IMR-90 (cell line): ENCODE measurements around the gene ERGIC1. TPM values are rescaled to one million over a fixed set of nuclear protein-coding genes. Genes with fewer than 3 reads are reported as not detected.

Experiments
- ATAC-seq: fragments of 200-7000 bp; cut with Tn5 transposase; 2 replicates; pipeline ENCODE4 v1.9.1; 2020; ENCODE audit warnings: low read depth, mild to moderate bottlenecking, moderate library complexity
- BruUV-seq: library from RNA; stranded (reverse); fragments of 400-500 nt; replicated peaks from 2 replicates; lab custom pipeline; 2021; lab: Mats Ljungman, UMichigan
- CTCF ChIA-PET: fragments of 300-600 bp; formaldehyde crosslinking; extraction: SDS; loops from one replicate; lab custom pipeline; 2021; ENCODE audit warnings: antibody characterized with exemption; lab: Yijun Ruan, JAX
- POLR2A ChIA-PET: fragments of 300-600 bp; sonication (Branson Sonifier 250); formaldehyde crosslinking; loops from one replicate; lab custom pipeline; 2022; ENCODE audit warnings: antibody characterized with exemption; ENCODE audit not compliant: unreplicated experiment; lab: Charles Lee
- DNase-seq: peaks from one replicate; pipeline ENCODE4 v3.0.0; 2013
- H2AFZ ChIP-seq: replicated peaks from 2 replicates; pipeline ENCODE3; 2013; ENCODE audit warnings: low read length, mild to moderate bottlenecking; ENCODE audit not compliant: poor library complexity
- H2AK5ac ChIP-seq: 2 replicates; pipeline ENCODE4 v1.6.1; 2013; ENCODE audit warnings: low read depth, low read length, inconsistent platforms
- H2AK9ac ChIP-seq: replicated peaks from 2 replicates; pipeline ENCODE3; 2013; ENCODE audit warnings: mild to moderate bottlenecking, low read depth, low read length, moderate library complexity; ENCODE audit not compliant: poor library complexity
- H2BK120ac ChIP-seq: 2 replicates; pipeline ENCODE4 v1.6.1; 2013; ENCODE audit warnings: low read depth, low read length, inconsistent platforms
- H2BK15ac ChIP-seq: 3 replicates; pipeline ENCODE4 v1.6.1; 2013; ENCODE audit warnings: low read depth, low read length, inconsistent platforms
- H2BK20ac ChIP-seq: 2 replicates; pipeline ENCODE4 v1.6.1; 2013; ENCODE audit warnings: low read depth, mild to moderate bottlenecking, inconsistent platforms, low read length, moderate library complexity
- H2BK5ac ChIP-seq: 2 replicates; pipeline ENCODE4 v1.6.1; 2013; ENCODE audit warnings: mild to moderate bottlenecking, low read depth, low read length, inconsistent platforms; ENCODE audit not compliant: poor library complexity, severe bottlenecking
- H3K14ac ChIP-seq: replicated peaks from 2 replicates; pipeline ENCODE4 v1.6.1; 2013; ENCODE audit warnings: low read depth, low read length, inconsistent platforms
- H3K18ac ChIP-seq: 2 replicates; pipeline ENCODE4 v1.6.1; 2013; ENCODE audit warnings: low read depth, low read length, control low read depth
- H3K23ac ChIP-seq: 2 replicates; pipeline ENCODE4 v1.6.1; 2013; ENCODE audit warnings: low read depth, low read length, inconsistent platforms
- H3K27ac ChIP-seq: 2 replicates; pipeline ENCODE4 v1.5.1; 2013; ENCODE audit warnings: mild to moderate bottlenecking, control low read depth, low read length; ENCODE audit not compliant: insufficient read depth
- H3K27me3 ChIP-seq: 2 replicates; pipeline ENCODE4 v1.6.1; 2013; ENCODE audit warnings: low read length; ENCODE audit not compliant: control insufficient read depth, insufficient read depth
- H3K36me3 ChIP-seq: 2 replicates; pipeline ENCODE4 v1.6.1; 2013; ENCODE audit warnings: low read length, mixed read lengths; ENCODE audit not compliant: control insufficient read depth, insufficient read depth
- H3K4ac ChIP-seq: 2 replicates; pipeline ENCODE4 v1.6.1; 2013; ENCODE audit warnings: low read depth, low read length, inconsistent platforms
- H3K4me1 ChIP-seq: 2 replicates; pipeline ENCODE4 v1.6.1; 2013; ENCODE audit warnings: low read length, mixed read lengths; ENCODE audit not compliant: control insufficient read depth, insufficient read depth
- H3K4me2 ChIP-seq: 2 replicates; pipeline ENCODE4 v1.6.1; 2013; ENCODE audit warnings: low read depth, mild to moderate bottlenecking, control low read depth, low read length, moderate library complexity
- H3K4me3 ChIP-seq: 2 replicates; pipeline ENCODE4 v1.5.1; 2013; ENCODE audit warnings: low read depth, mild to moderate bottlenecking, control low read depth, low read length, moderate library complexity; ENCODE audit not compliant: insufficient read depth
- H3K56ac ChIP-seq: 2 replicates; pipeline ENCODE4 v1.6.1; 2013; ENCODE audit warnings: low read length, inconsistent platforms; ENCODE audit not compliant: insufficient read depth; ENCODE audit errors: extremely low read depth
- H3K79me1 ChIP-seq, 2 experiments: 2 replicates each; pipeline ENCODE4 v1.6.1; 2013; ENCODE audit warnings: low read length in 2 of 2, inconsistent platforms in 1 of 2, low read depth in 1 of 2
- H3K9ac ChIP-seq: 2 replicates; pipeline ENCODE4 v1.6.1; 2013; ENCODE audit warnings: low read depth, low read length, control low read depth
- H3K9me1 ChIP-seq: 2 replicates; pipeline ENCODE4 v1.6.1; 2013; ENCODE audit warnings: low read length, inconsistent platforms; ENCODE audit not compliant: insufficient read depth
- H3K9me3 ChIP-seq: 2 replicates; pipeline ENCODE4 v1.6.1; 2013; ENCODE audit warnings: low read length; ENCODE audit not compliant: control insufficient read depth, insufficient read depth
- H4K20me1 ChIP-seq: 2 replicates; pipeline ENCODE4 v1.6.1; 2013; ENCODE audit warnings: low read length, inconsistent platforms; ENCODE audit not compliant: insufficient read depth
- H4K5ac ChIP-seq: 2 replicates; pipeline ENCODE4 v1.6.1; 2013; ENCODE audit warnings: mild to moderate bottlenecking, low read depth, low read length, control low read depth
- H4K8ac ChIP-seq, 2 experiments: 2 replicates each; pipeline ENCODE4 v1.6.1; 2013; ENCODE audit warnings: low read depth in 2 of 2, low read length in 2 of 2, control low read depth in 1 of 2, inconsistent platforms in 1 of 2
- H4K91ac ChIP-seq: 2 replicates; pipeline ENCODE4 v1.6.1; 2013; ENCODE audit warnings: low read depth, low read length, inconsistent platforms; ENCODE audit not compliant: insufficient read depth
- BHLHE40 ChIP-seq: fragments of 150-350 bp; IDR thresholded peaks from 2 replicates; pipeline ENCODE4 v1.6.1; 2016; ENCODE audit warnings: mild to moderate bottlenecking, low read depth, low read length
- CEBPB ChIP-seq: IDR thresholded peaks from 2 replicates; pipeline ENCODE4 v1.6.1; 2012; ENCODE audit warnings: low read depth, low read length, improper control_type of control experiment
- CHD1 ChIP-seq: IDR thresholded peaks from 2 replicates; pipeline ENCODE4 v1.6.1; 2012; ENCODE audit warnings: low read depth, low read length, improper control_type of control experiment
- CTCF ChIP-seq: conservative IDR thresholded peaks from 2 replicates; pipeline ENCODE4 v1.5.1; 2012; ENCODE audit warnings: mild to moderate bottlenecking, low read depth, low read length, improper control_type of control experiment
- FOS ChIP-seq: fragments of 150-350 bp; IDR thresholded peaks from 2 replicates; pipeline ENCODE4 v1.6.1; 2016; ENCODE audit warnings: low read depth, low read length
- MAFK ChIP-seq: IDR thresholded peaks from 2 replicates; pipeline ENCODE4 v1.6.1; 2012; ENCODE audit warnings: low read depth, low read length, improper control_type of control experiment
- MAZ ChIP-seq: IDR thresholded peaks from 2 replicates; pipeline ENCODE4 v1.6.1; 2012; ENCODE audit warnings: low read depth, mild to moderate bottlenecking, low read length, improper control_type of control experiment, moderate library complexity, borderline replicate concordance
- MXI1 ChIP-seq: IDR thresholded peaks from 2 replicates; pipeline ENCODE4 v1.6.1; 2012; ENCODE audit warnings: low read depth, mild to moderate bottlenecking, low read length, moderate library complexity, borderline replicate concordance
- NFE2L2 ChIP-seq: fragments of 150-350 bp; IDR thresholded peaks from 2 replicates; pipeline ENCODE4 v1.6.1; 2016; ENCODE audit warnings: low read depth, mild to moderate bottlenecking, low read length
- POLR2A ChIP-seq: IDR thresholded peaks from 2 replicates; pipeline ENCODE4 v1.6.1; 2012; ENCODE audit warnings: mild to moderate bottlenecking, low read depth, low read length
- RAD21 ChIP-seq: IDR thresholded peaks from 2 replicates; pipeline ENCODE4 v1.6.1; 2012; ENCODE audit warnings: low read length, improper control_type of control experiment
- RCOR1 ChIP-seq: IDR thresholded peaks from 2 replicates; pipeline ENCODE4 v1.6.1; 2012; ENCODE audit warnings: mild to moderate bottlenecking, low read length, improper control_type of control experiment; ENCODE audit not compliant: insufficient replicate concordance
- RFX5 ChIP-seq: IDR thresholded peaks from 2 replicates; pipeline ENCODE4 v1.8.0; 2012; ENCODE audit warnings: low read depth, mild to moderate bottlenecking, low read length, moderate library complexity
- SMC3 ChIP-seq: fragments of 150-350 bp; IDR thresholded peaks from 2 replicates; pipeline ENCODE4 v1.6.1; 2016; ENCODE audit warnings: low read depth, mild to moderate bottlenecking, antibody characterized with exemption, low read length, moderate library complexity
- WGBS, 2 experiments: methylation state at CpG; one replicate each; pipeline versions ENCODE4 v1.1.5 to v1.1.7; 2013; ENCODE audit warnings: missing lambda C conversion rate in 2 of 2; ENCODE audit not compliant: insufficient read length in 1 of 2; ENCODE audit errors: extremely low coverage in 2 of 2; 5-methylcytosine and 5-hydroxymethylcytosine counted together
- dilution Hi-C: fragments of 300-500 bp; cut with HindIII; formaldehyde crosslinking; loops from one replicate; pipeline ENCODE4 v1.14.3; 2018; ENCODE audit warnings: low sequenced_read_pairs; ENCODE audit not compliant: unreplicated experiment
- in situ Hi-C: fragments of 300-500 bp; cut with MboI; formaldehyde crosslinking; loops from 3 replicates; pipeline ENCODE4 v1.14.3; 2019; ENCODE audit warnings: low sequenced_read_pairs, inconsistent platforms, mixed read lengths
- intact Hi-C: fragments of 100-400 bp; cut with micrococcal nuclease; formaldehyde crosslinking; loops from 2 replicates; pipeline ENCODE4 v1.10.0; 2022
- polyA plus RNA-seq, 3 experiments: library from polyadenylated mRNA; depleted of rRNA; stranded (reverse); fragments of >200 nt; gene quantifications; 2 replicates each; pipeline ENCODE4 v1.2.3, GENCODE V29; 2012; ENCODE audit warnings: low replicate concordance in 1 of 3
- total RNA-seq: library from RNA; depleted of rRNA; stranded (reverse); fragments of >200 nt; gene quantifications from 2 replicates; pipeline ENCODE4 v1.2.3, GENCODE V29; 2012
- TF ChIP-seq, protein P1 (sequence below): fragments of 150-350 bp; IDR thresholded peaks from 2 replicates; pipeline ENCODE4 v1.6.1; 2016; ENCODE audit warnings: low read depth, mild to moderate bottlenecking, low read length, moderate library complexity, borderline replicate concordance
- TF ChIP-seq, protein P2 (sequence below): fragments of 150-350 bp; IDR thresholded peaks from 2 replicates; pipeline ENCODE4 v1.6.1; 2017; ENCODE audit warnings: mild to moderate bottlenecking, antibody characterized with exemption, low read length, low read depth

The ERGIC1 gene
- total and polyA plus RNA-seq, 2 of the 4 experiments (the other 2 are of a cell fraction): 134 to 192 TPM

DNA sequence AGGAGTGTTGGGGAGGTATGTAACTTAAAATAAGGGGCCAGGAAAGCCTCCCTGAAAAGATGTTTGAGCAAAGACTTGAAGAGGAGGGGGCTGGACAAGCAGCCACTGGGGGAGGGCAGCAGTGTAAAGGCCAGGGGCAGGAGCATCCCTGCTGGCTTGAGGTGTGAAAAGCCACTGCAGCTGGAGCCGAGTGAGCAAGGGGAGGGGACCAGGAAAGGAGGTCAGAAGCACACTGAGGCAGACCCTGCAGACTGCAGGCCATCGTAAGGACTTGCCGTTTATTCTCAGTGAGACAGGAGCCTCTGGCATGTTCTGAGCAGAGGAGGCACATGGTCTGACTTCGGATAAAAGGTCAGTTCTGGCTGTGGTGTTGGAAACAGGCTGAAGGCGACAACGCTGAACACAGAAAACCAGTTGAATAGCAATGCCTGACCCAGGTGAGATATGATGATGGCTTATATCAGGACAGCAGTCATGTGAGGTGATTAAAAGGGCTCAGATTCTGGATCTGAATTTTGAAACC is 10.2 kb upstream of the ERGIC1 start:
- DNase-seq (no peak), ATAC-seq (no peak)
- ChIA-PET POLR2A (no interaction called here), CTCF (no interaction called here)
- H4K91ac ChIP-seq: no peak overlapping the region
- H2AFZ ChIP-seq: peak overlapping the region; percentile 61
- no peak overlapping the region for H3K4me2 ChIP-seq
- H2BK20ac ChIP-seq: no peak overlapping the region
- no peak overlapping the region for H3K9ac ChIP-seq
- H3K9me1 ChIP-seq: peaks cover 5% of the 10 kb centered on the region
- no peak overlapping the region for H3K18ac ChIP-seq
- no peak overlapping the region for H2BK120ac ChIP-seq
- intact Hi-C loops: no loop called here
- no peak overlapping the region for H3K14ac ChIP-seq
- no peak overlapping the region for H2AK9ac ChIP-seq
- no peak overlapping the region for H3K4me3 ChIP-seq
- no peak overlapping the region for H4K8ac ChIP-seq
- H3K36me3 ChIP-seq: no peaks in the 10 kb centered on the region
- peaks cover 11% of the 10 kb centered on the region for H3K9me3 ChIP-seq
- H3K56ac ChIP-seq: no peak overlapping the region
- H3K4me1 ChIP-seq: peaks cover 5% of the 10 kb centered on the region
- TF ChIP-seq MXI1: no peak
- no peak for TF ChIP-seq FOS
- no peak for TF ChIP-seq NFE2L2
- no peak for TF ChIP-seq RAD21
- no peak for TF ChIP-seq MAZ
- no peak for TF ChIP-seq SMC3
- TF ChIP-seq RFX5: no peak
- TF ChIP-seq, protein P1, sequence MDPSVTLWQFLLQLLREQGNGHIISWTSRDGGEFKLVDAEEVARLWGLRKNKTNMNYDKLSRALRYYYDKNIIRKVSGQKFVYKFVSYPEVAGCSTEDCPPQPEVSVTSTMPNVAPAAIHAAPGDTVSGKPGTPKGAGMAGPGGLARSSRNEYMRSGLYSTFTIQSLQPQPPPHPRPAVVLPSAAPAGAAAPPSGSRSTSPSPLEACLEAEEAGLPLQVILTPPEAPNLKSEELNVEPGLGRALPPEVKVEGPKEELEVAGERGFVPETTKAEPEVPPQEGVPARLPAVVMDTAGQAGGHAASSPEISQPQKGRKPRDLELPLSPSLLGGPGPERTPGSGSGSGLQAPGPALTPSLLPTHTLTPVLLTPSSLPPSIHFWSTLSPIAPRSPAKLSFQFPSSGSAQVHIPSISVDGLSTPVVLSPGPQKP: no peak
- TF ChIP-seq MAFK: no peak
- TF ChIP-seq RCOR1: no peak
- TF ChIP-seq CEBPB: no peak
- no peak for TF ChIP-seq CTCF
- no peak for TF ChIP-seq CHD1
- no peak for TF ChIP-seq BHLHE40
- TF ChIP-seq, protein P2, sequence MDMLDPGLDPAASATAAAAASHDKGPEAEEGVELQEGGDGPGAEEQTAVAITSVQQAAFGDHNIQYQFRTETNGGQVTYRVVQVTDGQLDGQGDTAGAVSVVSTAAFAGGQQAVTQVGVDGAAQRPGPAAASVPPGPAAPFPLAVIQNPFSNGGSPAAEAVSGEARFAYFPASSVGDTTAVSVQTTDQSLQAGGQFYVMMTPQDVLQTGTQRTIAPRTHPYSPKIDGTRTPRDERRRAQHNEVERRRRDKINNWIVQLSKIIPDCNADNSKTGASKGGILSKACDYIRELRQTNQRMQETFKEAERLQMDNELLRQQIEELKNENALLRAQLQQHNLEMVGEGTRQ: no peak
- no peak for TF ChIP-seq POLR2A
- no peak overlapping the region for H2BK15ac ChIP-seq
- no peaks in the 10 kb centered on the region for H4K20me1 ChIP-seq
- no peak overlapping the region for H4K5ac ChIP-seq
- H3K23ac ChIP-seq: no peak overlapping the region
- H2AK5ac ChIP-seq: no peak overlapping the region; the same call in 1 of the 2 replicates
- BruUV-seq: no TSS peak
- no peaks in the 10 kb centered on the region; a peak in 1 of 4 replicates for H3K79me1 ChIP-seq
- 64% methylated on average over 4 of the region's 6 CpGs; no CpG with 5 or more reads in 1 of the 2 experiments for WGBS, 2 experiments
- in situ Hi-C loops: no loop called here
- no peak overlapping the region for H2BK5ac ChIP-seq
- dilution Hi-C loops: no loop called here
- H3K4ac ChIP-seq: peak overlapping the region; percentile 10; the same call in 1 of the 2 replicates
- H3K27ac ChIP-seq: no peak overlapping the region
- no peaks in the 10 kb centered on the region for H3K27me3 ChIP-seq
